Suprapubic skin (tissue), 3 donors: Measurements from ENCODE around the gene TBC1D16.

Experiments
- EP300 ChIP-seq: sonication (generic); formaldehyde crosslinking; IDR thresholded peaks from one replicate; pipeline ENCODE4 v1.6.1; 2017; ENCODE audit warnings: antibody characterized with exemption
- POLR2A ChIP-seq, 2 donors: fragments of 450-650 bp; IDR thresholded peaks; one replicate each; pipeline ENCODE4 v1.6.1; 2017; ENCODE audit warnings: antibody characterized with exemption in 2 of 2, mild to moderate bottlenecking in 2 of 2, moderate library complexity in 2 of 2
- TF ChIP-seq, protein P1 (sequence below), 2 donors: fragments of 200-600 bp in 1 of 2; fragments of 450-650 bp in 1 of 2; sonication (generic) in 1 of 2; IDR thresholded peaks; one replicate each; pipeline ENCODE4 v1.5.1; 2016 to 2019; ENCODE audit warnings: antibody characterized with exemption in 2 of 2, mild to moderate bottlenecking in 1 of 2, moderate library complexity in 1 of 2

- TF ChIP-seq POLR2A (IDR thresholded peaks at IDR 0.05), result no peak
- TF ChIP-seq, protein P1, sequence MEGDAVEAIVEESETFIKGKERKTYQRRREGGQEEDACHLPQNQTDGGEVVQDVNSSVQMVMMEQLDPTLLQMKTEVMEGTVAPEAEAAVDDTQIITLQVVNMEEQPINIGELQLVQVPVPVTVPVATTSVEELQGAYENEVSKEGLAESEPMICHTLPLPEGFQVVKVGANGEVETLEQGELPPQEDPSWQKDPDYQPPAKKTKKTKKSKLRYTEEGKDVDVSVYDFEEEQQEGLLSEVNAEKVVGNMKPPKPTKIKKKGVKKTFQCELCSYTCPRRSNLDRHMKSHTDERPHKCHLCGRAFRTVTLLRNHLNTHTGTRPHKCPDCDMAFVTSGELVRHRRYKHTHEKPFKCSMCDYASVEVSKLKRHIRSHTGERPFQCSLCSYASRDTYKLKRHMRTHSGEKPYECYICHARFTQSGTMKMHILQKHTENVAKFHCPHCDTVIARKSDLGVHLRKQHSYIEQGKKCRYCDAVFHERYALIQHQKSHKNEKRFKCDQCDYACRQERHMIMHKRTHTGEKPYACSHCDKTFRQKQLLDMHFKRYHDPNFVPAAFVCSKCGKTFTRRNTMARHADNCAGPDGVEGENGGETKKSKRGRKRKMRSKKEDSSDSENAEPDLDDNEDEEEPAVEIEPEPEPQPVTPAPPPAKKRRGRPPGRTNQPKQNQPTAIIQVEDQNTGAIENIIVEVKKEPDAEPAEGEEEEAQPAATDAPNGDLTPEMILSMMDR (IDR thresholded peaks at IDR 0.05), result no peak
- TF ChIP-seq EP300, result no peak
These were observed 124.7 kb downstream of the TBC1D16 start for GRCh38 chr17:79910985-79911361.
